Subcutaneous abdominal adipose tissue (tissue), 5 donors: ENCODE data around the gene MYOM1.
"Not testable (repeated sequence)": the region's sequence is repeated elsewhere in the genome, so short reads cannot be mapped to it uniquely, and the experiment has no call there.

Experiments used
- H3K27ac ChIP-seq: one replicate; pipeline ENCODE4 v1.7.0; 2013; ENCODE audit warnings: low read depth, mild to moderate bottlenecking, inconsistent platforms, low read length, moderate library complexity
- H3K27me3 ChIP-seq, 5 donors: one replicate each; pipeline ENCODE4 v1.7.0; 2013; ENCODE audit warnings: low read length in 5 of 5, inconsistent platforms in 1 of 5; ENCODE audit not compliant: control insufficient read depth in 5 of 5, insufficient read depth in 4 of 5
- H3K36me3 ChIP-seq, 5 donors: one replicate each; pipeline ENCODE4 v1.7.0; 2013; ENCODE audit warnings: low read length in 5 of 5; ENCODE audit not compliant: control insufficient read depth in 5 of 5, insufficient read depth in 5 of 5
- H3K4me1 ChIP-seq, 5 donors: one replicate each; pipeline ENCODE4 v1.7.0; 2013; ENCODE audit warnings: low read length in 5 of 5, mild to moderate bottlenecking in 3 of 5, moderate library complexity in 1 of 5; ENCODE audit not compliant: control insufficient read depth in 5 of 5, insufficient read depth in 5 of 5
- H3K4me3 ChIP-seq, 5 donors: one replicate each; pipeline ENCODE4 v1.7.0; 2013; ENCODE audit warnings: low read length in 5 of 5, low read depth in 1 of 5
- H3K9ac ChIP-seq, 5 donors: one replicate each; pipeline ENCODE4 v1.7.0; 2013; ENCODE audit warnings: low read length in 5 of 5, mild to moderate bottlenecking in 4 of 5, moderate library complexity in 3 of 5
- H3K9me3 ChIP-seq, 5 donors: one replicate each; pipeline ENCODE4 v1.7.0; 2013; ENCODE audit warnings: low read length in 5 of 5; ENCODE audit not compliant: control insufficient read depth in 5 of 5
- donor health status: healthy.
- donor health status: healthy.
- donor health status: healthy.
- donor health status: healthy.
- donor health status: healthy.

MYOM1 gene

GRCh38 chr18:3066341-3067110, 153.2 kb downstream of the MYOM1 start:
- Histone ChIP-seq H3K9ac (no peak overlapping the region), H3K9me3 (no peaks in the 10 kb centered on the region), H3K36me3 (peaks cover 4 to 23% (median 11%) of the 10 kb centered on the region in 5 donors), H3K4me1 (peaks cover 2 to 9% (median 8%) of the 10 kb centered on the region in 5 donors), H3K27me3 (no peaks in the 10 kb centered on the region), H3K27ac (no peak overlapping the region), H3K4me3 (no peak overlapping the region)

DNA sequence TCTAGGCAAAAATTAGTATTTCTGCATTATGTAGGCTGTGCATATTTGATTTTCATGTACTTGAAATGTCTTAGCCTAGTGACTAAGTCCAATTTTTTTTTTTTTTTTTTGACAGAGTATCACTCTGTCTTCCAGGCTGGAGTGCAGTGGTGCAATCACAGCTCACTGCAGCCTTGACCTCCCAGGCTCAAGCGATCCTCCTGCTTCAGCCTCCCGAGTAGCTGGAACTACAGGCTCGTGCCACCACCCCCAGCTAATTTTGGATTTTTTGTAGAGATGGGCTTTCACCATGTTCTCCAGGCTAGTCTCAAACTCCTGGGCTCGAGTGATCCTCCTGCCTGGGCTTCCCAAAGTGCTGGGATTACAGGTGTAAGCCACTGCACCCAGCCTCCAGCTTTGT, 156.0 kb downstream of the MYOM1 start:
- not testable (repeated sequence) for H3K4me3 ChIP-seq, H3K27me3 ChIP-seq, H3K27ac ChIP-seq, H3K9me3 ChIP-seq, H3K9ac ChIP-seq
- H3K4me1 ChIP-seq = peaks cover 2 to 35% (median 17%) of the 10 kb centered on the region in 5 donors
- H3K36me3 ChIP-seq = peaks cover 0 to 15% (median 7%) of the 10 kb centered on the region in 5 donors

GRCh38 chr18:3062798-3063680, 156.7 kb downstream of the MYOM1 start:
- Histone ChIP-seq H3K27me3 (no peaks in the 10 kb centered on the region), H3K36me3 (peaks cover 0 to 15% (median 7%) of the 10 kb centered on the region in 5 donors), H3K9me3 (no peaks in the 10 kb centered on the region), H3K9ac (no peak overlapping the region), H3K4me3 (peak overlapping the region; percentile 39 to 66 (median 49)), H3K4me1 (peaks cover 2 to 38% (median 17%) of the 10 kb centered on the region in 5 donors), H3K27ac (no peak overlapping the region)

- Histone ChIP-seq H3K4me1 (peaks cover 2 to 38% (median 17%) of the 10 kb centered on the region in 5 donors), H3K27ac (peak overlapping the region; percentile 73), H3K9ac (no peak overlapping the region), H3K4me3 (no peak overlapping the region), H3K36me3 (peaks cover 0 to 9% (median 6%) of the 10 kb centered on the region in 5 donors), H3K27me3 (no peaks in the 10 kb centered on the region), H3K9me3 (no peaks in the 10 kb centered on the region)
Measured at GRCh38 chr18:3061581-3062312, 158.0 kb downstream of the MYOM1 start.

DNA sequence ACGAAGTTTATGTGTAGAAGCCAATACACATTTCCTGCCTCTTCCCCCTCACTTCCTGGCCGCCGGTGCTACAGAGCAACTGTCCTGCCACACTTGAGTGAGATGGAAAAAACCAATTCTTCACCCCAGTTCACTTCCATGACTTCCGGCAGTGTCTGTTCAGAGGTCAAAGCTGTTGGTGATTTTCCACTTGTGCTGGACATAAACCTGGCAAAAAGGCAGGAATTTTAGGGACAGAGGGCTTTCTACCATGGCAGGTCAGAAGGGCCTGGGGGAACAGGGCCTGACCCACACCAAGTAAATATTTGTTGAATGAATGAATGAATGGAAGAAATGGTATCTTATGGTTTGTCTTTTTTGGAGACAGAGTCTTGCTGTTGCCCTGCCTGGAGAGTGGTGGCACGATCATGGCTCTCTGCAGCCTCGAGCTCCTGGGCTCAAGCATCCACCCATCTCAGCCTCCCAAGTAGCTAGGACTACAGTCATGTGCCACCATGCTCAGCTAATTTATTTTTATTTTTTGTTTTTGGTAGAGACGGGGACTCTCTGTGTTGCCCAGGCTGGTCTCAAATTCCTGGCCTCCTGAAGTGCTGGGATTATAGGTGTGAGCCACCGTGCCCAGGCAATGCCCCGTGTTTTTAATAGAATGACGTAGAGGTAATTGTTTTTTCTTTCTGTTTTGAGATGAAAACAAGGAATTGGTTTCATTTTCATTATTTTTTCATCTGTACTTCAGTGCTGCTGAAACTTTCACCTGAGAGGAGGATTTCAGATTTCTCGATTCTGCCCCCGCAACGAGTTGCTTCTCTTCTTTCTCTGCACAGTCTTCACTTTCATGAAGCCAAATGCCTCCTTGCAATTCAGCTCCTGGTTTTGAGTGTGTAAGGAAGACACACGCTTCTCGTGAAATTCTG, 158.8 kb downstream of the MYOM1 start:
- Histone ChIP-seq H3K36me3 (peaks cover 0 to 1% (median 0%) of the 10 kb centered on the region in 5 donors), H3K27me3 (no peaks in the 10 kb centered on the region), H3K27ac (peak overlapping the region; percentile 73), H3K9ac (no peak overlapping the region), H3K9me3 (no peaks in the 10 kb centered on the region), H3K4me1 (peaks cover 2 to 39% (median 18%) of the 10 kb centered on the region in 5 donors), H3K4me3 (no peak overlapping the region)

DNA sequence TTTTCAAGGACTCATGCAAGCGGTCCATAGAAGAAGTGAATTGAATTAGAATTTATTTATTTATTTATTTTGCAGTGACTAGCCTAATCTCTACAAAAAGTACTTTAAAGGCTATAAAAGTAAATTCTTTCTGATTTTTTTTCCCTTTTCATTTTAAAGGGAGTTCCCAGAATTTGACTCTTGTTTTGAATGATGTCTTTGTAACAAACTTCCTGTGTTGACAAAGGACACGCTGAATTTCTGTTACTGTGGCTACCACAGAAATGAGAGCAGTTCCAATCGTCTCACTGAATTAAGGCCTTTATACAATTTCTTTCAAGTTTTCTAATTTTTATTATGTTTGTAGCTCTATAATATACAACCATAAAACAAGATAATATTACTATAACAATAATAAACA, 160.5 kb downstream of the MYOM1 start:
- Histone ChIP-seq H3K4me3 (no peak overlapping the region), H3K4me1 (peaks cover 2 to 46% (median 25%) of the 10 kb centered on the region in 5 donors), H3K27ac (no peak overlapping the region), H3K36me3 (no peaks in the 10 kb centered on the region), H3K27me3 (no peaks in the 10 kb centered on the region), H3K9me3 (no peaks in the 10 kb centered on the region), H3K9ac (no peak overlapping the region)

DNA sequence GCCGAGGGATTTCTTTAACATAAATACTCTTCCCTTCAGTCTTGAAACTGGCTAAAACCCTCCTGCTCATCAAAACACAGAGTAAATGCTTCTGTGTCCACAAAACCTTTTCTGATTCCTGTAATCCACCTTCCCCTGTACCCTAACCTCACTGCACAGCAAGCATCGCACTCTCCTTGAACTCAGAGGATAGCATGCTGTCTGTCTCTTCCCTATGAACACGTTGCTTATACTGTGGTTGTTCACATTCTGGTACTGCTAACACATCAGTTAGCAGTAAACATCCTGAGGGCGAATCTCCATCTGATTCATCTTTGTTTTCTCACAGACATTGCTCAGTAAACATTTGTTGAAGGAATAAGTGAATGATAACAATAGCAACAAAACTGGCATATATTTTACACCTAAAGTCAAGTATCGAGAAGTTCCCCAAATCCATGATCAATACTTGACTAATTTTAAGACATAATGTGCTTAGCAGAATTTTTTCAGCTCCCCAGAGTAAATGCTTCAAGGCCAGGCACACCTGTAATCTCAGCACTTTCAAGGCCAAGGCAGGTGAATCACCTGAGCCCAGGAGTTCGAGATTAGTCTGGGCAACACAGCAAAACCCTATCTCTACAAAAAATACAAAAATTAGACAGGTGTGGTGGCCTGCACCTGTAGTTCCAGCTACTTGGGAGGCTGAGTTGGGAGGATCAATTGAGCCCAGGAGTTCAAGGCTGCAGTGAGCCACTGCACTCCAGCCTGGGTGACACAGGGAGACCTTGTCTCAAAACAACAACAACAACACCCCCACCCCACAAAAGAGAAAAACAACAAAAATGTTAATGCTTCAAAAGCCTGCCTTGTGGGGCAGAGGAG, 161.2 kb downstream of the MYOM1 start:
- no peak overlapping the region for H3K9ac ChIP-seq
- H3K4me1 ChIP-seq = peaks cover 2 to 46% (median 25%) of the 10 kb centered on the region in 5 donors
- no peak overlapping the region for H3K4me3 ChIP-seq
- no peaks in the 10 kb centered on the region for H3K36me3 ChIP-seq
- H3K27me3 ChIP-seq = no peaks in the 10 kb centered on the region
- H3K9me3 ChIP-seq = no peaks in the 10 kb centered on the region
- H3K27ac ChIP-seq = no peak overlapping the region

DNA sequence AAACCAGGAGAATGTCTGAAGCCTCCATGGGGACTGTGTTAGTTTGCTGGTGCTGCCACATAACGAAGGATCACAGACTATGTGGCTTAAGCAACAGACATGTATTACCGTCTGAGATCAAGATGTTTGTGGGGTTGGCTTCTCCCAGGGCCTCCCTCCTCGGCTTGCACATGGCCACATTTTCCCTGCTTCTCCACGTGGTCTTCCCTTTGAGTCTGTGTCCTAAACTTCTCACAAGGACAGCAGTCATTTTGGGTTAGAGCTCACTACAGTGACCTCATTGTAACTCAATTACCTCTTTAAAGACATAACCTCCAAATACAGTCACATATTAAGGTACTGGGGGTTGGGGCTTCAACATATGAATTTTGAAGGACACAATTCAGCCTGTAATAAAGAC, 162.2 kb downstream of the MYOM1 start:
- H3K4me1 ChIP-seq = peaks cover 1 to 41% (median 19%) of the 10 kb centered on the region in 5 donors
- H3K27ac ChIP-seq = no peak overlapping the region
- no peaks in the 10 kb centered on the region for H3K9me3 ChIP-seq
- no peaks in the 10 kb centered on the region for H3K27me3 ChIP-seq
- H3K4me3 ChIP-seq = no peak overlapping the region
- H3K9ac ChIP-seq = no peak overlapping the region
- no peaks in the 10 kb centered on the region for H3K36me3 ChIP-seq
